NCI-H1694 treated with DMSO at 0.1 percent for 48 hours (cell line): ENCODE data around the gene DCAF6.
"Not testable (repeated sequence)": the region's sequence is repeated elsewhere in the genome, so short reads cannot be mapped to it uniquely, and the experiment has no call there.

Experiments
- DNase-seq: peaks from one replicate; lab custom pipeline; 2025; lab: John Stamatoyannopoulos, UW

DCAF6 gene, protein sequence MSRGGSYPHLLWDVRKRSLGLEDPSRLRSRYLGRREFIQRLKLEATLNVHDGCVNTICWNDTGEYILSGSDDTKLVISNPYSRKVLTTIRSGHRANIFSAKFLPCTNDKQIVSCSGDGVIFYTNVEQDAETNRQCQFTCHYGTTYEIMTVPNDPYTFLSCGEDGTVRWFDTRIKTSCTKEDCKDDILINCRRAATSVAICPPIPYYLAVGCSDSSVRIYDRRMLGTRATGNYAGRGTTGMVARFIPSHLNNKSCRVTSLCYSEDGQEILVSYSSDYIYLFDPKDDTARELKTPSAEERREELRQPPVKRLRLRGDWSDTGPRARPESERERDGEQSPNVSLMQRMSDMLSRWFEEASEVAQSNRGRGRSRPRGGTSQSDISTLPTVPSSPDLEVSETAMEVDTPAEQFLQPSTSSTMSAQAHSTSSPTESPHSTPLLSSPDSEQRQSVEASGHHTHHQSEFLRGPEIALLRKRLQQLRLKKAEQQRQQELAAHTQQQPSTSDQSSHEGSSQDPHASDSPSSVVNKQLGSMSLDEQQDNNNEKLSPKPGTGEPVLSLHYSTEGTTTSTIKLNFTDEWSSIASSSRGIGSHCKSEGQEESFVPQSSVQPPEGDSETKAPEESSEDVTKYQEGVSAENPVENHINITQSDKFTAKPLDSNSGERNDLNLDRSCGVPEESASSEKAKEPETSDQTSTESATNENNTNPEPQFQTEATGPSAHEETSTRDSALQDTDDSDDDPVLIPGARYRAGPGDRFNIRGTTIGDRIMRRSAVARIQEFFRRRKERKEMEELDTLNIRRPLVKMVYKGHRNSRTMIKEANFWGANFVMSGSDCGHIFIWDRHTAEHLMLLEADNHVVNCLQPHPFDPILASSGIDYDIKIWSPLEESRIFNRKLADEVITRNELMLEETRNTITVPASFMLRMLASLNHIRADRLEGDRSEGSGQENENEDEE

DNA sequence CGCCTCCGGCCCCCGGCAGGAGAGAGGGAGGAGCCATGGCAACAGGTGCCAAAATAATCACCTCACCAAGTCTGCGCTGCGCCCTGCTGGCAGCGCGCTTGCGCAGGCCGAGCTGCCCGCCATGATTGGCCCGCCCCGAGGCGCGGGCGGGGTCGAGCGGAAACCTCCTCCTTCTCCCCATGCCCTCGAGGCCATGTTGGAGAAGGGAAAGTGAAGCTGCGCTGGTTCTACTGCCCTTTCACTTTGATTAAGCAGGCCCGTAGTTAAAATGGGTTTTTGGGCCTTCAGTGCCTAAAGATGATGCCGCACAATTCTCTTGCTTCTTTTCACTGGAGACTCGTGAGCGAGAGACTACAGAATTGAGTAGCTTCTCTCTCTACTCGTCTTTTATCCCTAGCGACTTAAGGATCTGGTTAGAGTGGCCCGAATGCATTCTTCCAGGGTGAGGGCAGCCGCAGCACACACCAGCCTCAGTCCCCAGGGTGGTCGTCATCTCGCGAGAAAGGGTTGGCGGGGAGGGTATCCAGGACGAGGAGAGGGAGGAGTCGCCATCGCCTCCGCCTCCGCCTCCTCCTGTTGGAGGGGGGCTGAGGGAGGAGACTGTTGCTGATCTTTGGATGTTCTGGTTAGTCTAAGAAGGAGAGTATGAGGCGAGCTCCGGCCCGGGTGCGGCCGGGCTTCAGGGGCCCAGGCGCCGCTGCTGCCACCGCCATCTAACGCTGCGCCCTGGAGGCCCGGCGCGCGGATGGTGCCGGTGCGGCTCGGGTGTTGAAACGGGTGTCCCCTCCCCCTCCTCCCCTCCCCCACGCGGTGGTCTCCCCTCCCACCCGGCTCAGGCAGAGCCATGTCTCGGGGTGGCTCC lies at the start of gene DCAF6:
Gene DCAF6 (plus strand): TSS at position 616 of the 862 bp plus-strand sequence. CDS start 229 bp downstream, at position 845.
- DNase-seq = peak; percentile 98

DNA sequence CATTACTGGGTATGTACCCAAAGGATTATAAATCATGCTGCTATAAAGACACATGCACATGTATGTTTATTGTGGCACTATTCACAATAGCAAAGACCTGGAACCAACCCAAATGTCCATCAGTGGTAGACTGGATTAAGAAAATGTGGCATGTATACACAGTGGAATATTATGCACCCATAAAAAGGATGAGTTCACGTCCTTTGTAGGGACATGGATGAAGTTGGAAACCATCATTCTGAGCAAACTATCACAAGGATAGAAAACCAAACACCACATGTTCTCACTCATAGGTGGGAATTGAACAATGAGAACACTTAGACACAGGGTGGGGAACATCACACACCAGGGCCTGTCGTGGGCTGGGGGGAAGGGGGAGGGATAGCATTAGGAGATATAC lies 49.3 kb upstream of the DCAF6 start:
- DNase-seq = not testable (repeated sequence)

DNA sequence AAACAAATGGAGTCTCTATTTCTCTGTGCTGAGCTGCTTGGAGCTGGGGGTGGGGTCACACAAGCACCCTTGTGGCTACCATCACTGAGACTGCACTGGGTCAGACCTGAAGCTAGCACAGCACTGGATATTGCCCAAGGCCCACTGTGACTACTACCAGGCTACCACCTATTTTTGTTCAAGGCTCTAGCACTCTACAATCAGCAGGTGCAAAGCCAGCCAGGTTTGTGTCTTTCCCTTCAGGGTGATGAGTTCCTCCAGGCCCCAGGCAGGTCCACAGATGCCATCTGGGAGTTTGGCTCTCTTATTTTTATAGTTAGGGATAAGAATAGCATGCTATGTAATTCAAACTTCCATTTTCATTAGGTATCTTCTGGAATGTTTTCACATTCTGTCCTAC lies 46.1 kb upstream of the DCAF6 start:
- no peak for DNase-seq

DNA sequence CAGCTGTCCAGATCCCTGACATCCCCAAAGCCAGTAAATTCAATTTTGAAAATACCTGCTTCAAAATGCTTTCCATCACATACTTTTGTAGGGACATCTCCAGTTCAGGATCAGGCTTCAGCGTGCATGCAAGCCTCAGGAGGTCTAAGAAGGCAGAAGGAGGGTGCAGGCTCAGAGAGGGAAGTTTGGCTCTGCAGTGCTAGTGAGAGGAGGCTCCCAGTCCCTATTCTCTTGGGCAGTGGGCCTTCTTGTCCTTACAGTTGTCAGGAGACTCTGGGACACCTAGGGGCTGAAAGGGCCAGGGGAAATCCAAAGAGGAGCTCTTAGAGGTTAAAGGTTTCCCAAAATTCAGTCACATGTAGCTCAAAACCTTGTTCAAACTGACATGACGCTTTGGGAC lies 42.7 kb upstream of the DCAF6 start:
- no peak for DNase-seq

DNA sequence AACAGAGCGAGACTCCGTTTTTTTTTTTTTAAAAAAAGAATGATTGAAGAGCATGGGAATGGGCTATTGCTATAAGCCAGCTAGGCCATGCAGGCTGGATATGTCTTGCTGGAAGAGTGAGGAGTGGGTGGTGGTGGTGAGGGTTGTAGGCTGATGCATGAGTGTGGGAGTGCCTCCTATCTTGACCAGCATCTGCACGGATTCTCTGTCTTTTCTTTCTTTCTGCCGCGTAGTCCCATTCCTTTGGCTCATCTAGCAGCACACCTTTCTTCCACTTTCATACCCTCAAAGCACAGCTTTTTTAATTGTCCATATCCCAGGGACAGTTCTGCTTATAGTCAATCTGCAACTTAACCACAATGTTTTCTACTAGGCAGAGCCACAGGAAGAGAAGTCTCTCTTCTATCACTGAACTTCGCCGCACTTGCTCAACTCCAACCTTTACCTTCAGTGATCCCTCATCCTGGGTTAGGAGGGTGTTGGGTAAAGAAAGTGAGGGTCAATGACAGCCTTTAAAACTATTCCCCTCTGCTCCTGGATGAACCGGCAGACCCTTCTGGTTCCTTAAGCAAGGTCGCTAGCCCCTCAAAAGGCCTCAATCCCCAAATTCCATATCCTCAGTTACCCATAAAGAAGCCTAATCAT lies 37.8 kb upstream of the DCAF6 start:
- DNase-seq = no peak

DNA sequence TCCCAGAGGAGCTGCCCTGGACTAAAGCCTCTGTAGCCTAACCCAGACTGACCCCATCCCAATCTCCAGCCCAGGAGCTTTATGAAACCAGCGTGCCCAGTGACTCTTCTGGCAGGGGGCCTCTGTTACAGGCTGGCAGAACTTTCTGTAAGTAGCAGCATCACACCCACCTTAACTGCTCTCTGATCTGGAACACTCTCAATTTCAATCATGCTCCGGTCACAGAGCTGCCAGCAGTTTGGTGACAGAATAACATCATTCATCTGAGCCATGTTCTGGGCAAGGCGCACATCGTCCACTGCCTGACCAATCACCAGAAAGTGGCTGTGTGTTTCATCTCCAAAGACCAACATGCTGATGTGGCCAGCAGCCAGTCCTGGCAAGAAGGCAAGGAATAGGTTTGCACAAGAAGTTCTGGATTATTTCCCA lies 37.2 kb upstream of the DCAF6 start:
- DNase-seq = no peak

DNA sequence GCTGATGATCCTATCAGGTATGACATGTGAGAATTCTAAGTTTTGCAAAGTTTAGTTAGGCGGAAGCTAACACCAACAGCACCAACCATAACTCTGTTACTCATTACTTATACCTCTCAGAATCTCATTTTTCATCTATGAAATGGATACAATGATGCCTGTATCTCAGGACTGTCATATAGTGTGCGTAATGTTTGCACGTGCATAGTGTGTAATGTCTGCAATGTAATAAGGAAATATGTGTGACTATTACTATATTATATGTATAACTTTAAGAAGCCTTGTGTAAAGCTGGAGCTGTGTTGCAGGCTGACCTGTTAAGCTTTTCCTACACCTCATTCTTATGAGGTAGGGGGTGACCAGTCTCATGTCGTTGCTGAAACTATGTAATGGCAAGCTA lies 35.6 kb upstream of the DCAF6 start:
- no peak for DNase-seq

DNA sequence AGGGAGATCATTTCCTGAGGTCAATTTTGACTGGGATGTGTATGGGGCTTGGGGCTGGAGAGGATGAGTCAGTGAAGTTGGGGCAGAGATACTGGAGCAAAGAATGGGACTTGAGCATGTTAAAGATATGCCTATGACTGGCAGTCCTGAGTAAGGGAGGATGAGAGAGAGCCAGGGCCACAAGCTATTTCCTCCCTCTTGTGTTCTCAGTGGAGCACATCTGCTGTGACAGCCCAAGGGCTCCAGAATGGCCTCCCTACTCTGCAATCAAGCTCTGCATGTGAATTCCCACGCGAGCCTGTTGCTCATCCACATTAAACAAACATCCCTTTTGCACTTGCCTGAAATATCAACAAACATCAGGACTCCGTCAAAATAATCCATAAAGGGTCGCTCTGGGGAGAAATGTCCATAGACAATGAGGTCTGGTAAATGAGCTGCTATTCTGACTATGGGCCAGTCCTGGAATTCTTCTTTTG lies 31.8 kb upstream of the DCAF6 start:
- DNase-seq = no peak

DNA sequence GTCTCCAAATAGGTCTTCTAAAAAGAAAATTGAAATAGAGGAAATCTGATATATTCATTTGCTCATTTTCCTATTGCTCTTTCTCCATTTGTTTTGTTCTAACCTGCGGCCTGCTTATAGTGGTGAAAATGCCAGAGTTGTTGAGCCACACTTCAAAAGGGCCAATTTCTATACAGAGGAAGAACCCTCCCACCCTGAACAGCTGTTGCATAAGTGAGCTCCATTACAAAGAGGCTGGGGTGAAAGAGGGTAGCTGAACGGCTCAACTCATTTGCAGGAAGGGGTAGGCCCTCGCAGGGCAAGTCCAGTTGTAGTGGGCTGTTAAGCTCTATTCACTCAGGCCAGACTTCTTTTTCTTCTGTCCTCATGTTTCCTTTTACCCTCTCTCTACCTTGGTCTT lies 31.3 kb upstream of the DCAF6 start:
- no peak for DNase-seq

DNA sequence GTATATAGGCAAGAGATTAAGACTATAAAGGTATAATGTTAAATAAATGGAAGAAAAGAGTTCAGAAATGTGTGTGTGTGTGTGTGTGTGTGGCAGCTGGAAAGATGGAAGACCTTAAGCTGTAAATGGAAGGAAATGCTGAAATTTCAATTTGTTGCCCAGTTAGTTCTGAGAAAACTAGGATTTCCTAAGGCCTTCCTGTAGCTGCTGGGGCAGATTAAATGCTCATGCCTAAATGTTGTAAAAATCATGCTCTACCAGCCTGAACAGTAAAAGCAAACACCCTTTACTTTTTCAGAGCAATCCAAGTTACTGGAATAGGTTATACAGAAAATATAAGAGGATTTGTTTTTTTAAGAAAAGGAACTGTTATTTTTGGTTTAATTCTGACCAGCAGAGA lies 30.8 kb upstream of the DCAF6 start:
- no peak for DNase-seq

DNA sequence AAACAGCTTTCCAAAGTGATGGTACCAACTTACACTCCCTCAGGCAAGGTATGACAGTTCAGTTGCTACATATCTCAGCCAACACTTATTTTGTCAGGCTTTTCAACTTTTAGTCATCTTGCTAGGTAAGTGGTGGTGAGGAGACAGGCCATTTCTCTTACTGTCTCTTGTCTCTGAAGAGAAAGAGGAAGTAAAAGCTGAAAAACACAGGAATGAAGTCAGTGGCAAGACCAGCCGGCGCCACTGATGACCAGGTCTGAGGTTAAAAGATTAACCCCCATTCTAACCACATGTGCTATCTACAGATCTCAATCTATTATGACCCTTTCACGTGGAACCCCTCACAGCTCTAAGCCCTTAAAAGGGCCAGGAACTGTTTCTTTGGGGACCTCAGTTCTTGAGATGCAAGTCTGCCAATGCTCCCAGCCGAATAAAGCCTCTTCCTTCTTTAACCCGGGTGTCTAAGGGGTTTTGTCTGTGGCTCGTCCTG lies 26.7 kb upstream of the DCAF6 start:
- no peak for DNase-seq

DNA sequence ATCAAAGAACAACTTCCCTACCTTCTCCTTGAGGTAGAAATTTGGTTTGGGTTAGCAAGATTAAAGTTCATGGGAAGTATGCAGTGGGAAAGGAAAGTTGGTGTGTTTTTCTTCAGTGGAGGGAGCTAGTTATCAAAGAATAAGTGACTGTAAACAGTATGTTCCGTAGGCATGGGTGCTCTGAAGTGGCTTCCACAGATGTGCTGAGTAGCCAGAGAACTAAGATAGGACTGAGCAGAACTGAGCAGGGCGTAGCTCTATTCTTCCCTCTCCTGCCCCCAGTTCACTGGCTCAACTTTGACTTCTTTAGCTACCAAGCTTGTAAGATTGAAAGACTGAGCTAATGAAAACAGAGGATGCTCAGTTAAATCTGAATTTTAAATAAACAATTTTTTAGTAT lies 26.0 kb upstream of the DCAF6 start:
- DNase-seq = no peak

DNA sequence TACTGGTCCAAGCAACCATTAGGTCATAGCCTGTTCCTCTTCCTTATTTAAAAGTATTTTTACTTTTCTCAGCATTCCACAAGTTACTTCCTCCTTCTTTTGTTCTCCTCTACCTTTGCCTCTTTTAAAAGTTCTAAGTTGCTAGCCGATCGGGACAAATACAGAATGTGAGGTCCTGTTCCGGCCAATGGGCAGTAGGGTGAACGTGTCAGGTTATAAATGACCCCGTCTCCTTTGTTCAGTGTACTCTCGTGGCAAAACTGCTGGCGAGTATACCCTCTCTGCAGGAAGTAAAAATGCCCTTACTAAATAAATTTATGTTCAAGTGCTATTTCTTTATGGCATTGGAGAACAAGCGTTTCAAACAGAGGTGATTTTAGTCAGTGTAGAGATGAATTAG lies 25.1 kb upstream of the DCAF6 start:
- DNase-seq = no peak

DNA sequence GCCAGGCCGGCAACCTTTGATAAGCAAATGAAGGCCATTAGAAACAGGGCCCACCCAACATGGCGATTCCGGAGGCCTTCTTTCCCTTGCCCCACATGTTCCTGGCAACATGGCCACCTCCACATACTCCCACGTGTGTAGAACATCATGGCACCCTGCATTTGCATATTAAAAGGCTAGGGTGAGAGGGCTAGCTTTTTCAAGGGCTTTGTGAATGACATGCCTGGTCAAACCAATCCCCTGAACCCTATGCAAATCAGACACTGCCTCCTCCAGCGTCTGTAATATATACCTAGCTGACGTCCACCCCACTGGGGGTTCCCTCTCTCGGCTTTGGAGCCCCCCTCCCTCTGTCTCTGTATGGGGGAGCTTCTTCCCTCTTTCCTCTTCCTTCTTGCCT lies 24.2 kb upstream of the DCAF6 start:
- no peak for DNase-seq

DNA sequence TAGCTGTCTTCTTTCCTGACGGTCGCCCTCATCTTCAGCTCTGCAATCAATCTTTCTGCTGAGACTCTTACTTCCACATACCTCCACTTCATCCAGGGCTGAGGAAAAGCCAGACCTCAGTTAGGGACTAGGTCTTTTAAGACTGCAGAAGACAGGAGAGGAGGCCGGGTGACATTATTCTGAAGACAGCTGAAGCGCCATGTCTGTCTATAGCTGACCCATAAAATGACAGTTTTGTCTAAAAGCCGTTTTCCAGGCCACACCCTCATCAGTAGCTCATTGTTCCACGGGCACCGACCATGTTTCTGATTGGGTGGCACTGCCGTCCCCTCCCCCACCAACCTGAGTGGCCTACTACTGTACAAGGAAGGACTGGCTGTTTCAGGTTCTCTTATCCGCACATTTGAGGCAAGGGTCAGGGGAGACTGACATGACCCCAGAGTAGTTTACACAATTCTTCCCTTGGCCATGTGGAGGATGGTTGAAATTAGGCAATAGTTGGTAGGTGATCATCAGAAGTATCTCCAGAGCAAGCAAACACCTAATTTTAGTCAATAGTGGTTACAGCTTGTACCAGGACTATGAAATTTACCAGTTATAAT lies 22.5 kb upstream of the DCAF6 start, which contains the start of gene ADCY10:
Gene ADCY10 (minus strand): TSS at position 240 of the 602 bp plus-strand sequence. CDS start 8,994 bp downstream, outside the sequence.
- DNase-seq = no peak

DNA sequence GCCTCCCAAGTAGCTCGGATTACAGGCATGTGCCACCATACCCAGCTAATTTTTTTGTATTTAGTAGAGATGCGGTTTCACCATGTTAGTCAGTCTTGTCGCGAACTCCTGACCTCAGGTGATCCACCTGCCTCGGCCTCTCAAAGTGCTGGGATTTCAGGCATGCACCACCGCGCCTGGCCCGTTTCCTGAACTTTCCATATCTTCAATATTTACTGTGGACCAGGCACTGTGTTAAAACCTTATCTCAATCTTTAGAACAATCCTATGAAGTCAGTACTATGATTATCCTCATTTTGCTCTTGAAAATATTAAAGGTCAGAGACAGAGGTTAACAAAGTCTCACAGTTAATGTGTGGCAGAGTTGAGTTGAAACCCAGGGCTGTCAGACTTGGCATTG lies 20.9 kb upstream of the DCAF6 start:
- no peak for DNase-seq

DNA sequence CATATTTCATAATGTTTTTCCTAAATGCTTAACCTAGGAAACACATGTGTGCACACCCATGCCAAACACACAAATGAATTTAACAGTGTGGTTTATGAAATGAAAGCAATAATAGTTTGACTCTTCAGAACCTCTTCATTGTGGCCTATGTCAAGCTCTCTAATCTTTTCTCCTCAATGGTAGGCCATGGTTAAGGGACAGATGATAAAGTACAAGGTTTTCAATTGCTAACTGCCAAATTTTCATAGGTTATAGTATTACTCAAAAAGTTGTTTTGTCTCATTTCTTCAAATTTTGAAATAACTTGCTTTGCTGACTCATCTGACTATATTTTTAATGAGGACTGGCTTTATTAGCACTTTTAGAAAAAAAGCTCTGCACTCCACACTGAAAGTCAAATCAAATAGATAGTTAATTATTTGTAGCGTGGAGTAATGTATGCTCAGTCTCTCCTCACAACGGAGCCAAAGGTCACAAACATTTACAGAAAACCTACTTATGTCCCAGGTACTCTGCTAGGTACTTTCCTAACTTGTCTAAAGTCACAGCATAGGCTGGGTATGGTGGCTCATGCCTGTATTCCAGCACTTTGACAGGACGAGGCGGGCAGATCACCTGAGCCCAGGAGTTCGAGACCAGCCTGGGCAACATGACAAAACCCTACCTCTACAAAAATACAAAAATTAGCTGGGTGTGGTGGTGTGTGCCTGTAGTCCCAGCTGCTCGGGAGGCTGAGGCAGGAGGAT lies 19.5 kb upstream of the DCAF6 start:
- DNase-seq = no peak

DNA sequence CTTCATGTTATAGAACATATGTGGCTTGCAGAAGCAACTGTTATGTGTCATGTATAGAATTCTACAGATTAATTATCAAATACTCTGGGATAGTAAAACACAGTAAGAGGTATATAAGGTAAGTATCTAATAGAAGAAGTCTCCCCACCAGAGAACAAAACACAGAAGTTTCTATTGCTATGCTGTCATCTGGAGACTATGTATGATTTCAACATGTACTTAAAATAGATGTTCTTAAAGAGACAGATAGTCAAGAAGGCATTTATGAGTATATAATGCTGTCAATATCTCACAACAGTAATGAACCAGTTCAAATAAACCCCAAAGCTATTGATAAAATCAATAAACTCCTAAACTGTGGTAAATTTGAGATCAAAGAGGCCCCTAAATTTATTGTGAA lies 14.5 kb upstream of the DCAF6 start:
- no peak for DNase-seq

DNA sequence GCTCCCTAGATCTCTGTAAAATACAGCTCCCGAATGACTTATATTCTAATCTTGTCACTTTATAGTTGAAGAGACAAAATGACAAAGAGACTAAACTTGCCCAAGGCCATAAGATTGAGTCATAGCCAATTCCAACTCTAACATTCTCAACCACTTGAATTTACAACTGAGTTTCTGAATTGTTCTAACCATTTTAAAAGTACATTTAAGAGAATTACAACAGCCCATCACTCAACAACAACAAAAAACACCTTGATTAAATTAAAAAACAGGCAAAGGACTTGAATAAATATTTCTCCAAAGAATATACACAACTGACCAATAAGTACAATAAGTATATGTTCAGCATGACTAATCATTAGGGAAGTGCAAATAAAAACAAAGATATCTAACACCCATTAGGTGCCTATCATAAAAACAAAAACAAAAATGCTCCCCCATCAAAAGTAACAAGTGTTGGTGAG lies 13.8 kb upstream of the DCAF6 start:
- no peak for DNase-seq
